Glomerular visceral epithelial cell (primary cell): ENCODE results near the gene TBC1D8.
A peak's percentile ranks its signal among the peaks of the same experiment; 100 is the strongest.

ENCODE experiments used
- DNase-seq: peaks from one replicate; pipeline ENCODE4 v3.0.0-alpha.2; 2016; ENCODE audit errors: extremely low spot score

TBC1D8 gene

DNA sequence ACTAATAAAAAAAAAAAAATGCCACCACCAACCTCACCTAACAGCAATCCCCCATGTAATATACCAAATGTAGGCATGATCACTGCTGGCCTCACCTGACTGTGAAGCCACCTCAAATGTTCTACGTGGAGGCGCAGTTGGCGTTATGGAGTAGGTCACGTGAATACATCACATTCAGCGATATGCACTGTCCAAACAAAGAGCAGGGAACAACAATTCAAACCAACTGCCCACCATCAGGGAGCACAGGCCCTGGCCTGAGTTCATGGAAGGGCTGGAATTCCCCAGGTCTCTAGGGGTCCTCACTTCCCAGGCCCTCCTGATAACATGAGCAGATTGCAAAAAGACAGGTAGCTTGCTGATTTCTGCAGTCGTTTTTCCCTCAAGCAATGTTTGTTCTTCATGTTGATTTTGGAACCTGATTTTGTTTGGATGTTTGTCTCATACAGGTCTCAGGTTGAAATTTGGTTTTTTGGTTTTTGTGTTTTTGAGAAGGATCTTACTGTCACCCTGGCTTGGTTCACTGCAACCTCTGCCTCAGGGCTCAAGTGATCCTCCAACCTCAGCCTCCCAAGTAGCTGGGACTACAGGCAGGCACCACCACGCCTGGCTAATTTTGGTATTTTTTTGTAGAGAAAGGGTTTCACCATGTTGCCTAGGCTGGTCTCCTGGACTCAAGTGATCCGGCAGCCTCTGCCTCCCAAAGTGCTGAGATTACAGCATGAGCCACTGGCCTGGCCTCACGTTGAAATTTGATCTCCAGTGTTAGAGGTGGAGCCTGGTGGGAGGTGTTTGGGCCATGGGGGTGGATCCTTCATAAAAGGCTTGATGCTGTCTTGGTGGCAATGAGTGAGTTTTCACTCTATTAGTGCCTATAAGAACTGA is 15.5 kb downstream of the TBC1D8 start:
- no peak for DNase-seq

DNA sequence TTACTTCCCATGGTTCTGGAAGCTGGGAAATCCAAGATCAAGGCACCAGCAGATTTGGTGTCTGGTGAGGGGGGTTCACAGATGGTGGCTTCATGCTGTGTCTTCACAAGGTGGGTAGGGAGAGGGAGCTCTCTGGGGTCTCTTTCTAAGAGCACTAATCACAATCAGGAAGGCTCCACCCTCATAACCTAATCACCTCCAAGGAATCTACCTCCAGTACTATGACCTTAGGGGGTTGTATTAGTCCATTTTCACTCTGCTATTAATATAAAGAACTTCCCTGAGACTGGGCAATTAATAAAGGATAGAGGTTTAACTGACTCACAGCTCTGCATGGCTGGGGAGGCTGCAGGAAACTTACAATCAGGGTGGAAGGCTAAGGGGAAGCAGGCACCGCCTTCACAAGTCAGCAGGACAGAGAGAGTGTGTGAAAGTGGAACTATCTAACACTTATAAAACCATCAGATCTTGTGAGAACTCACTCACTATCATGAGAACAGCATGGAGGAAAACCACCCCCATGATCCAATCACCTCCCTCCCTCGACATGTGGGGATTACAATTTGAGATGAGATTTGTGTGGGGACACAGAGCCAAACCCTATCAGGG is 17.6 kb downstream of the TBC1D8 start:
- no peak for DNase-seq

DNA sequence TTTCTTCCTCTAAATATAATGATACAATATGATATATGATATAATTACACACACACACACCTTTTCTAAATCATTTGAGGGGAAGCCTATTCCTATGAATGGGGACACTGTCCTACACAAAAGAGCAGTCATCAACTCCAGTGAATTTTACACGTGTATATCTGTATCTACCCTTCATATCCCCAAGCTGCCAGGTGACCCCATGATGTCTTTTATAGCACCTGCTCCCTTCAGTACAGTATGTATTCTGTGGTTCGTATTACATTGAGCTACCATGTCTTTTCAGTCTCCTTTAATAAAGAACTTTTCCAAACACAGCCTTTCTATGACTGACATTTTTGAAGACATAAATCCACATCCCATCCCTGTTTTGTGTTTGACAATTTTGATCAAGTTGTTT is 19.0 kb downstream of the TBC1D8 start:
- DNase-seq = no peak

DNA sequence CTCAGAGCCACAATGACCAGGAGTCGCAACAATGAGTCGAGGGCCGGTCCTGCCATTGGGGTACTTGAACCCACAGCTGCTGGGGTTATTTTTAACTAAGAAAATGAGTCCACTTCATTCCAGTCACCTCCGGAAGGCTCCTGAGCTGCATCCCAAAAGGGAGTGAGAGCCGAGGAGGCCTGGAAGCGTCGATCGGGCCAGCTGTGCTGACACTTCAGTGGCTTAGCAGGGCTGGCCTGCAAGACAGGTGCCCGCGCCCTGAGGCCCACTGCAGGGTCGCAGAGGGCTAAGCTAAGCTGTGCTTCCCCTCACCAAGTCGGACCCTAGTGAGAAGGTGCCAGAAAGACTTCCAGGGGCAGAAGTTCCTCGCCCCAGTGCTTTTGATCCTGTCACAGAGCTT is 21.1 kb downstream of the TBC1D8 start:
- DNase-seq = no peak

DNA sequence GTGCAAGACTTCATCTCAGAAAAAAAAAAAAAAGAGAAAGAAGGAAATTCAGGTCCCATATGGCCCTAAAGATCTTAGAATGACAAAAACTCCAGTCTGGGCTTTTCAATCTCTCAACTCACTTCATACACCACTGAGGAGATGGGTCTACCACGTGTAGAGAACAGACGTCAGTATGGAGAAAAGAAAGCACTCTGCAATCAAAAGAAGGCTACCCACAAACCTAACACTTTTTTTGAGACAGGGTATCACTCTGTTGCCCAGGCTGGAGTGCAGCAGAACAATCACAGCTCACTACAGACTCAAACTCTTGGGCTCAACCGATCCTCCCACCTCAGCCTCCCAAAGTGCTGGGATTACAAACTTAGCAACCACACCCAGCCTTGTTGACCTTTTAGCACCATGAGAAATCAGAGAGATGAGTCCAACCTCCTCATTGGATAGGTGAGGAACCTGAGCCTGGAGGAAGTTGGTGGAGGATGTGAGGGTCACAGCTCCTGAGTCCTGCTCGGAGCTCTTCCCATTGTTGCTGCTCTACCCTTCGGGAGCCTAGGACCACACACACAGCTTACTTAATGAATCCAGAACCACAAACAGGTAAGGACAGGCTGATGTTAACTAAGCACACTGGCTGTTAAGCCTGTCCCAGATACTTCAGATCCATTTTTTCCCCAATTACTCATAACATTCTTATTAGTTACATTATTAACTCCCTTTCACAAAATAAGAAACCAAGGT is 23.7 kb downstream of the TBC1D8 start:
- no peak for DNase-seq

DNA sequence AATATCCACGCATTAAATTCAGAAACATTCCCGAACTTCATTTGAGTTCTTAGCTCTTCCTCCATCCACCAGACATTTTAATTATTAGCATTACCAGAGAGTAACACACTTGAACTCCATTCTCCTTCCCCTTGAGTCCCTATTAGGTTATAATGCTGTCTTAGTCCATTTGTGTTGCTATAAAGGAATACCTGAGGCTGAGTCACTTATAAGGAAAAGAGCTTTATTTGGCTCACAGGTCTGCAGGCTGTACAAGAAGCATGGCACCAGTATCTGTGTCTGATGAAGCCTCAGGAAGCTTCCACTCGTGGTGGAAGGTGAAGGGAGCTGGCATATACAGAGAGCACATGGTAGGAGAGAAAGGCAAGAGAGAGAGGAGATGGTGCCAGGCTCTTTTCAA is 25.4 kb downstream of the TBC1D8 start:
- DNase-seq = no peak

DNA sequence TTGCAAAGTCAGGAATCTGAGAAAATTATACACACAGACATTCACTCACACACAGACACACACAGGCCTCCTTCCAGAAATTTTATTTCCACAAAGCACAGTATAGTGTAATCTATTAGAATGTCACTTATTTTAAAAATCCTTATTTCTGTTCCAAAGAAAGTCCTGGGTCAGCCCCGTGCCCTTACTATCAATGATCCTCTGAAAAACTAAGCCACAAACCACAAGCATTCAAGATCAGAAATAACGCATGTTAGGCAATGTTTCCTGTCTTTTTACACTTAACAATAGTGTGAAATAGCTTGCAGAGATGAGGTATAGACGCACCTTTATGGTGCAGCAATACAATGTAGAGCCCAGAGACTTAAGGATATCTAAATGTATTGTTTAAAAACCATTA is 25.8 kb downstream of the TBC1D8 start:
- DNase-seq = peak; percentile 56

DNA sequence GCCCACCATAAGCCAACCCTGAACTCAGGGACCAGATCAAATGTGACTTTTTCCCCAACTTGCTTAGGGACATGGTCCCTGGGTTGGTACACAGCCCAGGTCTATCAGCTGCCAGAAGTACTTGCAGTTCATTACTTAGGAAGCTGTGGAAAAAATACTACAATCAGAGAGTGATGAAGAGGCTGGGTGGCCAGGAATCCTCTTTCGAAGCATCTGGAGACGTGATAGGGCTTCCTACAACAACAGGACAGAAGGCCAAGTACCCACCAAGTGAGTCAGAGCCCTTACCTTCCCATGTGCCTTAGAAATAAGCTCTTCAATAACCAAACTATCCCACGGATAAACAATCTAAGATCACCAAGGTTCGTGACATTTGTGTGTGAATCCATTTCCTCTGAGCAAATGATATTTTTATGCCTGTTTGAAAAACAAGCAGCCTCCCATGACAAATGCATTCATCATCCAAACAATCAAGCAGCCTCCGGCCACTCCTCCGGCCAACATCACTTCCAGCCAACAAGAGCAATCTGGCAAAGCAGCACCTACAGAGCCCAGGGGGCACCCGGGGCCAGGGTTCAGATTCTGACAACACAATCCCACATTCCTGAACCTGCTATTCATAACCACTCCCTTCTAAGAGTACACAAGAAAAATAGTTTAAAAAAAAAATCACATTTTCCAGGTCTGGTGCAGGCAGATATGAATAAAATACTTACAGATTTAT is 26.4 kb downstream of the TBC1D8 start:
- peak; percentile 79 for DNase-seq

DNA sequence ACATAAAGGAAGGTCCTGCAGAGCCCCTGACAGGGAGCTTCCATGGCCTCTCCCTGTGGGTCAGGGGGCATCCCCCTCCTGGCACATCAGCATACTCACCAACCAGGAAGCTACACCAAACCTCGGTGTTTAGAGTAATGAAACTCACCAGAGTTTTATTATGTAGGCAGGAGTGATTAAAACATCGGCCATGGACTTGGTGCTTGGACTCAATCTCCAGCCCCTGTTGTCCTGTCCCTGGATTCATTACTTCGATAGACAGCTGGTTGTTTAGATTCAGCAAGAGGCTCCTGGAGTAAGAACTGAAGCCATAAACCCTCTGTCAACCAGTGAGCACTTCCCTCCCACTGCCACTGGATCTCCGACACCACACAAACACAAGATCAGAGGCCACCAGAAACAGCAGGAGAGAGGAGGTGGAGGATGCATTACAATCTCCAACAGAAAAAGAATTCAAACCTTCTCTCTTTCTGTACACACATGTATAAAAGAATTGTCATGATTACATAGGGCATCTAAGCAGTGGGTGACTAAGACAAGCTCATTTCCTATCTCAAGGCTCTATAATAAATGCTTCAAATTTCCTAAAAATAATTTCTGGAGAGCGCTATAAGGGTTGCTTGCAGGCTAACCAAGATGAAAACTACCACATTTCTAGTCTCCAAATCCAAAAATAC is 27.2 kb downstream of the TBC1D8 start:
- no peak for DNase-seq

DNA sequence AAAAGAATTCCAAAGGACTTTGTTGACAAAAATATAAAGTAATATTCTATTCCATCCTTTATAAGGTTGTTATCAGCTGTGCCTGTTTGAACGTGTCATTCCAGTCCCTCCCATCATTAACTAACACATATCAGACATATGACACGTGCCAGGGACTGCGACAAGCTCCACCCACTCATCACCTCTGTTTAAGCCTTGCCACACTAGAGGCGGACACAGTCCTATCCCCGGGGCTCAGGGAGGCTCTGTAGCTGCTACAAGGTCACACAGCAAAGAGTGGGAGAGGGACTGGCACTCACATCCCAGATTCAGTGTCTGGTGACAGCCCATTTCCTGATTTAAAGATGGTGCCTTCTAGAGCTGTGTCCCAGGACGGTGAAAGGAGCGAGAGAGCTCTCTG is 30.0 kb downstream of the TBC1D8 start:
- no peak for DNase-seq

DNA sequence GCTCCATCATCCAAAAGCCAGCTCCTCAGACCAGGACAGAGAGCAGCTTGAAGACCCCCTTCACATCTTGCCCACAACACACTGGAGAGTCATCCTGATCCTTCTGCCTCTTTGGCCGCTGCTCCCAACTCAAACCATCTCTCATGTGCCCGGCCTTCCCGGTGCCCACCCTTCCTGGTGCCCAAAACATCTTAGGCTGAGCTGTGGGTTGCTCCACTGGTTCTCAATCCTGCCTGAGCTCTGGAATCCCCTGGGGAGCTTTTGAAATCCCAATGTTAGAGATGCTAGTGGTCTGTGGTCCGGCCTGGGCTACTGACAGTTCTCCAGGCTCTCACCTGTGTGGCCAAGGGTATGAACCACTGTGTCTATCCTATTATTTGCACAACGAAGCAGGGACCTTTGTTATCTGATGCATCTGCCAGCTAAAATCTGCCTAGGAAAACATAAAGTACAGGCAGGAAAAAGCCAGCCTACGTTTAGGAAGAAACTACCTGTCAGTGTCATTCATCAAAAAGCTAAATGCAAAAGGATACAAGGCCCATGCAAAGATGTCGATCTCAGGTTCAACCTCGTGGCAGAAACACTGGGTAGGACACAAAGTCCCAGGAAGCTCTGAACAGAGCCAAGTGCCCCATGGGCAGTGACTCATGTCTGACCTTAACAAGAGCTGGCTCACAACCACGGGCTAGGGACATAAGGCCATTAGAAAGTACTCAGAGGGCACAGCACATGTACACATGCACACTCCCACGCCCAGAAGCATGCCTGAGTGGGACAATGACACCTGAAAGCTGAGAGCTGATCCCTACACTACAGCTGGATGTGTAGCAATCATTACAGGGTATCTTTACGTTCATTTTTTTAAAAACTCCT is 30.8 kb downstream of the TBC1D8 start:
- DNase-seq = peak; percentile 51

DNA sequence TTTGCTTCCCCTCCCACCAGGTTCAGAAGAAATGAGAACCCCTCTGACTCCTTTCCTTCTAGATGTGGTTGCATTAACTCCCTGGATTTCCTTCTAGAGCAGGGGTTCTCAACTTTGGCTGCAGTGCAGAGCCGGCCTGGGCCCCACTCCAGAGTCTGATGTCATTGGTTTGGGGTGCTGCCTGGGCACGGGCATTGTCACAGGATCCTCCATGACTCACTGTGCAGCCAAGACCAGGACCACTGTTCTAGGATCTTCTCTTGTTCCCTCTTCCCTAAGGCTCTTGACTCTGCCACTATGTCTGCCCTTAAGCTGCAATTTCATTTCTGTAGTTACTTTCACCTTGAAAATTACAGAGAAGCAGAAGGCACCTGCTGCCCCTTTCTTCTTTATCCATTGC is 31.8 kb downstream of the TBC1D8 start:
- DNase-seq = no peak

DNA sequence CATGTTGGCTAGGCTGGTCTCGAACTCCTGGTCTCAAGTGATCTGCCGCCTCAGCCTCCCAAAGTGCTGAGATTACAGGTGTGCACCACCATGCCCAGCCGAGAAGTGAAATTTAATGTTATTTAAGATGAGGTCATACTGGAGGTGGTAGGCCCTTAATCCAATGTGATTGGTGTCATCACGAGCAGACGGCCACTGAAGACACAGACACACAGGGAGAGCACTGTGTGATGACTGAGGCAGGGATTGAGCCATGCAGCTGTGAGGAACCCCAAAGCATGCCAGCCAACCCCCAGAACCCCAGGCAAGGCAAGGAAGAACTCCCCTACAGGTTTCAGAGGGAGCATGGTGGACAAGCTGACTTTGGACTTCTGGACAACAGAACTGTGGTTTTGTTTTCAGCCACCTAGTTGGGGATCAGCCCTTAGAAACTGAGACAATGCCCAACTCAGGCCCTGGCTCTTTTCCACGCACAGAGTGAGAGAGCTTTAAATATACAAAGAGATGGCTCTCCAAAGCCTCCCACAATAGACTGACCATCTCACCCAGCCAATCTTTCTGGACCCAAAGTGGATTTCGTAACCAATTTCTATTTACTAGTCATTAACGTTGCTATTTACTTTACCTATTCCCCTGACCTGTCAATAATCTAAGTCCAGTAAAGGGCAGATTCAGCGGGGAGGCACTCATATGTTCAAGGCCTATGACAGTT is 34.2 kb downstream of the TBC1D8 start:
- DNase-seq = no peak

DNA sequence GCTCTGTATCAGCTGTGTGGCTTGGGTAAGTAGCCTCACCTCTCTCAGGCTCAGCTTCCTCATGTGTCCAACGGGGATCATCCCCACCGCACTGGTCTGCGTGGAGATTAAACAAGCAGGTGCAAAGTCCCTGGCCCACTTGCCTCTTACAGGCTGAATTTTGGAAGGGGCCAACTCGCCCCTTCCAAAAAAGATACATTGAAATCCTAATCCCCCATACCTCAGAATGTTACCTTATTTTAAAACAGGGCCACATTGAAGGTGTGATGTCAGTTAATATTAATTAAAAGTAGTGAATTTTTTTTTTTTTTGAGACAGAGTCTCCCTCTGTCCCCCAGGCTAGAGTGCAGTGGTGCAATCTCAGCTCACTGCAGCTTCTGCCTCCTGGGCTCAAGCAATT is 34.8 kb downstream of the TBC1D8 start:
- DNase-seq = no peak

DNA sequence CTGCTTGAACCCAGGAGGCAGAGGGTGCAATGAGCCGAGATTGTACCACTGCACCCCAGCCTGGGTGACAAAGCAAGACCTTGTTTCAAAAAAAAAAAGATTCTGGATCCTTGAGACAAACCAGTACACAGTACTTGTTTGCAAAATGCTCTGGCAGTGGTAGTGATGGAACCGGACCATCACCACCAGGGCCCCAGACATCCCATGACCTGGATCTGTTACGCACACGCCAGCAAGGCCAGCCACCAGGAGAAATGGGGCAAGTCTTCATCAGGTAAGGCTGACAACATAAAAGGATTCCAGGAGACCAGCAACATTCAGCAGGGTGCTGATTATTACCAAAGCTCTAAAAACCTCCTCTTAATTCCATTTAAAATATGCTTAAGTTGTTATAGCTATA is 35.5 kb downstream of the TBC1D8 start:
- no peak for DNase-seq

DNA sequence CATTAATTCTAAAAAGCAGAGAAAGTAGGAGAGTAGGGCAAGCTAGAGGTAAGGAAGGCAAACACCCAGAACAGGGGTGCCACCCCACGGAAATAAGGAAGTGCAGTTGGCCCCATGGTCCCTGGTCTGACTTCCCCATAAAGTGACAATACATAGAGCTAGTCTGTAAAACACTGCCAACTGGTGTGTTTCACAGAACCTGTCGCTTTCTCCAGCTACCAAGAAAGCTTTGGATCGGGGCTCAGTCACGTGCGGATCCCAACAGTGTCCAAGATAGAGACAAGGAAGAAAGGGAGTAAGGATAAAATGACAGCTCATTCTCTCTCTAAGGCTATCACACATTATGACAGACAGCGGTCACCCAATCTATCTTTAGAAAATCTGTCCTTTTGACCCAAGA is 36.4 kb downstream of the TBC1D8 start:
- DNase-seq = no peak

DNA sequence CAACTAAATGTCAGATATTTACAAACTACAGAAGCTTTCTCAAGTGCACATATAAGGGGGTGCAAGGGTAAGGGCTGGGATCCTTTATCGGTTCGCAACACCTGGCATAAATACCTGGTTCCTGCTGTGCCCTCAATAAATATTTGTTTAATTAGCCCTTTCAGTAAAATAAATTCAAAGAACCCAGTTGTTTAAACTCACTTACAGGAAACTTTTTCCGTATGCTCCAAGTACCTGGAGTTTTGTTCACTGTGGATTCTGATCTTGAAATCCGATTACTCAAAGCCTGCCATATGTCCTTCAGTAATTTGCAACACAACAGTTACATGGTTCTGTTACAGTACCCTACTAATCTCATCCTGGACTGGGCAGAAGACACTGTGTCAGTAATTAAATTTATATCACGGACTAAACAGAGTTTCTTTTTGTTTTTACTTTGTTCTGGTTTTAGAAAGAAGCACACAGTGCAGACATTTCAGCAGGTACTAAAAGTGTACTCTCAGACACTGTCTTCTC is 36.9 kb downstream of the TBC1D8 start:
- DNase-seq = no peak

DNA sequence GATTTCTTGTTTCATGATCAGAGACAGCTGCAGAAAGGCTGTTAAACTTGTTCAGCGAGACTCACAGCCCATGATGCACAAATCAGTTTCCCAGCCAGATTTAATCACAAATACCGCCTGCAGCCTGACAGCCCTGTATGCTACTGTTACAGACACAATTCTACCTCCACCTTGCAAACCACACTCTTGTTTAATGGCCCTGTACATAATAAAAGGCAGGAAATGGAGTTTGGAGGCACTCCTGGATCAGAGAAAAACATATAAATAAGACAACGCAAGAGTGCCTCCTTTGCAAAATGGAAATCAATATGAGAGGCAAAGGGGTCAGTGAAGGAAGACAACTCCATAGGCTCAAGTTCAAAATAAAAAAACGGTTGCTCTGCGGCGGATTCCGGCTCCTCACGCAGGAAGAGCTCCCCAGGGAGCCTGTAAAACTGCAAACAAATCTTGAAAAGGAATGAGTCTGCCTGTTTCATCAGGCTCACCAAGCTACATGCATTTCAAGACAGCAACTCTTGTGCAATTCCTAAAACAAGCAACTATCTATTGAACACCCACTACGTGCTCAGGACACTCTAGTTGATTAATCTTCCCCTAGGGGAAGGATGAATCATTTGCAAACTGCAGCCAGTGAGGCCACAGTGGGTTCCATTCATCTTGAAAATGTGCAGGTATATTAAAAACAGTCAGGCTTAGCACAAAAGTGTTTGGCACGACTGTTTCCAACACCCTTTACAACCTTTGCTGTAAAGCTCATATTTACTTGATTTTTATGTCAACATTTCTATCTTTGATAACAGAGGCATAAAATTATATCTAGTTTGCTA is 37.5 kb downstream of the TBC1D8 start:
- no peak for DNase-seq

DNA sequence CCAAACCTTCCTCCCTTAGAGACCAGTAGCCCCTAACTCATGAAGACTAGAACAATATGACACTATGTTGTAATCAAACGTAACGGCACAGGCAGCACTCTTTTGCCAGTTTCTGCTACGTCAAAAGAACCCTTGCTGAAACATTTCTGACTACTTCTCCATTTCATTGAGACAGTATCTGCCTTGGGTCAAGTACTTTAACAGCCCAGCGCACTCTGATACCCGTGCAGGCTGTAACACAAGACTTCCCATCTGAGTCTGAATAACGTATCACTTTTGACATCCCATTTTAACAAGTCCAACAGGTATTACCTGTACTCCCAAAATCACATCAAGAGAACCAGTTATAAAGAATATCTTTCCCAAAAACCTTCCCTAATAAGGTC is 38.4 kb downstream of the TBC1D8 start:
- DNase-seq = no peak
